HG03571 (cell line): Measurements from ENCODE around the gene MED20.

ENCODE experiments used
- ATAC-seq: cut with Tn5 transposase; IDR thresholded peaks from one replicate; pipeline ENCODE4 v1.9.1; 2021; ENCODE audit not compliant: unreplicated experiment

MED20 gene

DNA sequence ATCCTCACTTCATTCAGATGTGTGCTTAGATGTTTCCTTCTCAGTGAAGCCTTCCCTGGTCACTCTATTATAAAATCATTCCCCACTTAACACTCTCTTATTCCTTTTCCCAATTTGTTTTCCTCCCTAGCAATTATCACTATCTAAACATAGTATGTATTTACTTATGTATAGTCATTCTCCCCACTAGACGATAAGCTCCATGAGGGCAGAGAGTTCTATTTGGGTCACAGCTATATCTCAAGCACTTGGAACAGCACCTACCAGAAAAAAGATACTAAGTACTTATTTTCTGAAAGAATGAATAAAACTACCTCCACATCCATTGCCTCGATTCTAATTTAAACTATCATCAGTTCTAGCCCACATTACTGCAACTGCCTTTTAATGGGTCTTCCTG lies 62.2 kb downstream of the MED20 start:
- no peak for ATAC-seq
